Cerebellar nuclear complex (tissue), 1 donor: ENCODE results near the gene SLC12A3.
"Not testable (repeated sequence)": the region's sequence is repeated elsewhere in the genome, so short reads cannot be mapped to it uniquely, and the experiment has no call there.

Experiments
- DNase-seq, 2 experiments: peaks; one replicate each; lab custom pipeline; 2025; lab: John Stamatoyannopoulos, UW

SLC12A3 gene

GRCh38 chr16:56919099-56919800 lies 54.2 kb downstream of the SLC12A3 start:
- no peak for DNase-seq

- no peak for DNase-seq
Measured at GRCh38 chr16:56921571-56921970, 56.6 kb downstream of the SLC12A3 start.

- DNase-seq: no peak
Measured at GRCh38 chr16:56923481-56924091, 58.6 kb downstream of the SLC12A3 start.

- DNase-seq: no peak
Measured at GRCh38 chr16:56927471-56927870, 62.5 kb downstream of the SLC12A3 start.

- DNase-seq: no peak
Measured at GRCh38 chr16:56929639-56930038, 64.6 kb downstream of the SLC12A3 start.

GRCh38 chr16:56930486-56931270 lies 65.7 kb downstream of the SLC12A3 start:
- DNase-seq: no peak

GRCh38 chr16:56931271-56931891 lies 66.4 kb downstream of the SLC12A3 start:
- DNase-seq: no peak

GRCh38 chr16:56931892-56932720 lies 67.1 kb downstream of the SLC12A3 start, which contains the start of gene HERPUD1:
TSS of gene HERPUD1 (plus strand) at chr16:56932142. CDS start at chr16:56932245, 103 bp downstream.
- peak; percentile 80 to 94 for DNase-seq

GRCh38 chr16:56932721-56933619 lies 68.0 kb downstream of the SLC12A3 start:
- peak; percentile 29 to 86 for DNase-seq

- no peak for DNase-seq
Measured at GRCh38 chr16:56933828-56934598, 69.0 kb downstream of the SLC12A3 start.

GRCh38 chr16:56934599-56935145 lies 69.7 kb downstream of the SLC12A3 start:
- not testable (repeated sequence) for DNase-seq

- DNase-seq: no peak
Measured at GRCh38 chr16:56935201-56935600, 70.2 kb downstream of the SLC12A3 start.

GRCh38 chr16:56936491-56936890 lies 71.5 kb downstream of the SLC12A3 start:
- DNase-seq: no peak

- DNase-seq: no peak
Measured at GRCh38 chr16:56936950-56937349, 71.9 kb downstream of the SLC12A3 start.

- DNase-seq: no peak
Measured at GRCh38 chr16:56938664-56939513, 73.9 kb downstream of the SLC12A3 start.

GRCh38 chr16:56939801-56940200 lies 74.8 kb downstream of the SLC12A3 start:
- DNase-seq: no peak

GRCh38 chr16:56941092-56941491 lies 76.1 kb downstream of the SLC12A3 start:
- DNase-seq: no peak

GRCh38 chr16:56941856-56942331 lies 76.9 kb downstream of the SLC12A3 start:
- no peak for DNase-seq
